Measurements from ENCODE around the gene OR51G1. TPM values are rescaled to one million over a fixed set of nuclear protein-coding genes. Genes with fewer than 3 reads are reported as not detected.

Gene OR51G1
- total RNA-seq, 1 donor from 2014 or later, result not detected

DNA sequence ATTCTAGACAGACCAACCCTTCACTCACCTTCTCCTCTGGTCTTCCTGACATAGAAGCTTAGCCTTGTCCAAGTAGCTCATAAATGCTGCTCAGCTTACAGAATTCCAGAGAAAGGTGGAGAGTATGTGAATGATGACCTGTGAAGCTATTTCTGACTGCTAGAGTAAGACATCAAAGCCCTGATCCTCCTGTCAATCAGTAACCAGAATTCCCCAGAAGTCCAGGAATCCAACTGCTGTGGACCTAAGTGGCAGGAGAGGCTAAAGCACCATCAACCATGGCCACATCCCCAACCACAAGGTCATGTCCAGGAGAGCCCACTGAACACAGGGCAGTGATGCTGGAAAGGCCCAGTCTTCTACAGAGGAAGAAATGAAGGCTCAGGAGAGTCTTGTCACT is 7.6 kb downstream of the OR51G1 start:
- Histone ChIP-seq H3K36me3 (no peaks in the 10 kb centered on the region), H3K9me3 (replicated peaks) (no peaks in the 10 kb centered on the region), H3K4me3 (no peak overlapping the region), H3K27ac (replicated peaks) (no peak overlapping the region), H3K4me1 (no peaks in the 10 kb centered on the region), H3K27me3 (ENCODE audit: low read depth) (no peaks in the 10 kb centered on the region)
- TF ChIP-seq, protein P1, sequence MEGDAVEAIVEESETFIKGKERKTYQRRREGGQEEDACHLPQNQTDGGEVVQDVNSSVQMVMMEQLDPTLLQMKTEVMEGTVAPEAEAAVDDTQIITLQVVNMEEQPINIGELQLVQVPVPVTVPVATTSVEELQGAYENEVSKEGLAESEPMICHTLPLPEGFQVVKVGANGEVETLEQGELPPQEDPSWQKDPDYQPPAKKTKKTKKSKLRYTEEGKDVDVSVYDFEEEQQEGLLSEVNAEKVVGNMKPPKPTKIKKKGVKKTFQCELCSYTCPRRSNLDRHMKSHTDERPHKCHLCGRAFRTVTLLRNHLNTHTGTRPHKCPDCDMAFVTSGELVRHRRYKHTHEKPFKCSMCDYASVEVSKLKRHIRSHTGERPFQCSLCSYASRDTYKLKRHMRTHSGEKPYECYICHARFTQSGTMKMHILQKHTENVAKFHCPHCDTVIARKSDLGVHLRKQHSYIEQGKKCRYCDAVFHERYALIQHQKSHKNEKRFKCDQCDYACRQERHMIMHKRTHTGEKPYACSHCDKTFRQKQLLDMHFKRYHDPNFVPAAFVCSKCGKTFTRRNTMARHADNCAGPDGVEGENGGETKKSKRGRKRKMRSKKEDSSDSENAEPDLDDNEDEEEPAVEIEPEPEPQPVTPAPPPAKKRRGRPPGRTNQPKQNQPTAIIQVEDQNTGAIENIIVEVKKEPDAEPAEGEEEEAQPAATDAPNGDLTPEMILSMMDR (IDR thresholded peaks at IDR 0.05; ENCODE audit: borderline replicate concordance), result no peak
- intact Hi-C loops (cut with micrococcal nuclease), result no loop called here
- no peak for DNase-seq

DNA sequence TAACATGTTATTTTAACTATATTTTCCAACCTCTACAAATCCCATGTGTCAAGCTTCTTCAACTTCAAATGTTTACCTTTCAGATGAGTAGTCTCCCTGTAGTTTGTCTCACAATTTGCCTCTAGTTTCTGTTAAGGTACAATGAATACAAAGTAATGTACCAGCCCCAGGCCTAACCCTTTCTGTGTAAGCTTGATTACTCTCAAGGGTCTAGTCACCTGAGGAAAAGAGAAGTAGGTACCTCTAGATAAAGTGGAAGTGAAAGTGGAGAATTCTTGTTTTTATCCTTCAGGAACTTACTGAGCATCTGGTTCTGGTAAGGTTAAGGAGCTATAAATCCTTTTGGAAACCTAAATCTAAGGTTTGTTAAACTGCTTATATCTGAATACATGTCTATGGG is 20.7 kb downstream of the OR51G1 start, which contains the start of gene OR51A7:
OR51A7 (plus strand) TSS at position 300 of the 400 bp plus-strand sequence. CDS start 3,587 bp downstream, outside the sequence.
- Histone ChIP-seq H3K36me3 (no peaks in the 10 kb centered on the region), H3K4me3 (no peak within 1 kb of the TSS), H3K27ac (replicated peaks) (no peak within 1 kb of the TSS), H3K9me3 (replicated peaks) (no peaks in the 10 kb centered on the region), H3K27me3 (ENCODE audit: low read depth) (no peaks in the 10 kb centered on the region), H3K4me1 (no peaks in the 10 kb centered on the region)
- no peak for DNase-seq
- intact Hi-C loops (cut with micrococcal nuclease), result no loop called here
- TF ChIP-seq, protein P1 (IDR thresholded peaks at IDR 0.05; ENCODE audit: borderline replicate concordance), result no peak

DNA sequence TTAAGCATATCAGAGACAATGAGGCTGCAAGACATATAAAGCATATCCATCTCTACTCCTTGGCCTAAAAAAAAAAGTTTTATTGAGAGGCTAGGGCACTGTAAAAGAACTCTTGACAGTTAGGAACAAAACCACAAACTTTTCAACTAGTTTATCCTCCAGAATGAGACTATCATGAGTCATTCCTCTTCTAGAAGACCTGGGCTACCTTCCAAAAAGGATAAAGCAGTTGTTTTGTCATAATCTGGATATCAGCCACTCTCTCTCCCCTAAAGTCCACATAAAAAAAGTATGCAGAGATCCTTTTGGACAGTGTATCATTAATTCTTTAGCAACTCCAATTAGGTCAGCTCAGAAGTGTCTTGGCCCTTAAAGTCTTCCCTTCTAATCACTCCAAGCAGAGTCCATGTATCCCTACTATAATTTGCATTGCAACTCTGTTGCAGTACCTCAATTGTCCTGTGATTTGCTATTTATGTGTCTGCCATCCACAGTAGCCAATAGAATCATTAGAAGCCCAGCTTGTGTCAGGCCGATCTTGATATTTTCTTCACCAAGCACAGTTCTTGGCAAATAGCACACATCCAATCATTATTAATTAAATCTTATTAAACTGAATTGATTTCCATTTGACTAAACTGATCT is 32.0 kb downstream of the OR51G1 start:
- TF ChIP-seq, protein P1 (IDR thresholded peaks at IDR 0.05; ENCODE audit: borderline replicate concordance), result no peak
- no peak for DNase-seq
- no peak overlapping the region for H3K27ac ChIP-seq (replicated peaks)
- no peaks in the 10 kb centered on the region for H3K4me1 ChIP-seq
- no peaks in the 10 kb centered on the region for H3K27me3 ChIP-seq (ENCODE audit: low read depth)
- intact Hi-C loops (cut with micrococcal nuclease), result no loop called here
- H3K36me3 ChIP-seq, result no peaks in the 10 kb centered on the region
- H3K9me3 ChIP-seq (replicated peaks), result no peaks in the 10 kb centered on the region
- H3K4me3 ChIP-seq, result no peak overlapping the region

- intact Hi-C loops (cut with micrococcal nuclease), result no loop called here
- no peaks in the 10 kb centered on the region for H3K27me3 ChIP-seq (ENCODE audit: low read depth)
Measured at GRCh38 chr11:4890279-4890678, 33.9 kb downstream of the OR51G1 start.

GRCh38 chr11:4887591-4887990 is 36.5 kb downstream of the OR51G1 start:
- intact Hi-C loops (cut with micrococcal nuclease), result no loop called here
- H3K9me3 ChIP-seq (replicated peaks), result no peaks in the 10 kb centered on the region
- H3K27ac ChIP-seq (replicated peaks), result no peak overlapping the region
- H3K4me3 ChIP-seq, result no peak overlapping the region
- H3K27me3 ChIP-seq (ENCODE audit: low read depth), result no peaks in the 10 kb centered on the region
- H3K4me1 ChIP-seq, result no peaks in the 10 kb centered on the region
- no peak for DNase-seq
- TF ChIP-seq, protein P1 (IDR thresholded peaks at IDR 0.05; ENCODE audit: borderline replicate concordance), result no peak
- H3K36me3 ChIP-seq, result no peaks in the 10 kb centered on the region

More at GRCh38 chr11:4890279-4890678, 33.9 kb downstream of the OR51G1 start:
- no peaks in the 10 kb centered on the region for H3K36me3 ChIP-seq
- DNase-seq, result no peak
- no peak overlapping the region for H3K4me3 ChIP-seq
- H3K27ac ChIP-seq (replicated peaks), result no peak overlapping the region
- TF ChIP-seq, protein P1 (IDR thresholded peaks at IDR 0.05; ENCODE audit: borderline replicate concordance), result no peak
- H3K9me3 ChIP-seq (replicated peaks), result no peaks in the 10 kb centered on the region
- H3K4me1 ChIP-seq, result no peaks in the 10 kb centered on the region
